ENCODE results near the gene TLNRD1.
A peak's percentile ranks its signal among the peaks of the same experiment; 100 is the strongest.

The TLNRD1 gene

GRCh38 chr15:80989518-80990478, 10.9 kb upstream of the TLNRD1 start, which contains the start of gene MESD:
MESD (minus strand) TSS chr15:80989819; CDS start chr15:80989791, 28 bp downstream.
- Histone ChIP-seq H3K27ac (replicated peaks) (peak within 1 kb of the TSS; percentile 89), H3K27me3 (ENCODE audit: insufficient read depth, poor library complexity, severe bottlenecking) (no peaks in the 10 kb centered on the region), H3K4me3 (replicated peaks; ENCODE audit: insufficient read depth, low read length) (peak within 1 kb of the TSS; percentile 97)
- TF ChIP-seq REST (IDR thresholded peaks at IDR 0.05; ENCODE audit: insufficient replicate concordance, low read depth), result peak; percentile 70
- no peak for TF ChIP-seq CTCF (IDR thresholded peaks at IDR 0.05; ENCODE audit: insufficient read depth, low read length)
- peak; percentile 88 for TF ChIP-seq POLR2AphosphoS5 (IDR thresholded peaks at IDR 0.05; ENCODE audit: low read depth)
- no peak for TF ChIP-seq SPI1 (IDR thresholded peaks at IDR 0.05; ENCODE audit: borderline replicate concordance, low read depth)
- 0 out of 2 replicates have a peak, but pooled peaks have one; percentile 19 for TF ChIP-seq GABPA (IDR thresholded peaks at IDR 0.05; ENCODE audit: low read depth)
- DNase-seq (ENCODE audit: low read depth in 1 of 2, low spot score in 1 of 2), result peak; percentile 81 to 93

- H3K27me3 ChIP-seq (ENCODE audit: insufficient read depth, poor library complexity, severe bottlenecking), result no peaks in the 10 kb centered on the region
- H3K27ac ChIP-seq (replicated peaks), result no peak overlapping the region
- no peak for DNase-seq (ENCODE audit: low read depth in 1 of 2, low spot score in 1 of 2)
- H3K4me3 ChIP-seq (replicated peaks; ENCODE audit: insufficient read depth, low read length), result no peak overlapping the region
- TF ChIP-seq CTCF (IDR thresholded peaks at IDR 0.05; ENCODE audit: insufficient read depth, low read length) (no peak), GABPA (IDR thresholded peaks at IDR 0.05; ENCODE audit: low read depth) (no peak), REST (IDR thresholded peaks at IDR 0.05; ENCODE audit: insufficient replicate concordance, low read depth) (no peak), SPI1 (IDR thresholded peaks at IDR 0.05; ENCODE audit: borderline replicate concordance, low read depth) (no peak), POLR2AphosphoS5 (IDR thresholded peaks at IDR 0.05; ENCODE audit: low read depth) (no peak)
These were observed 9.8 kb upstream of the TLNRD1 start for GRCh38 chr15:80990955-80991354.

- TF ChIP-seq GABPA (IDR thresholded peaks at IDR 0.05; ENCODE audit: low read depth) (no peak), SPI1 (IDR thresholded peaks at IDR 0.05; ENCODE audit: borderline replicate concordance, low read depth) (no peak), POLR2AphosphoS5 (IDR thresholded peaks at IDR 0.05; ENCODE audit: low read depth) (no peak), CTCF (IDR thresholded peaks at IDR 0.05; ENCODE audit: insufficient read depth, low read length) (no peak), REST (IDR thresholded peaks at IDR 0.05; ENCODE audit: insufficient replicate concordance, low read depth) (no peak)
- no peaks in the 10 kb centered on the region for H3K27me3 ChIP-seq (ENCODE audit: insufficient read depth, poor library complexity, severe bottlenecking)
These were observed 9.3 kb upstream of the TLNRD1 start for GRCh38 chr15:80991421-80991820.

More at GRCh38 chr15:80991421-80991820, 9.3 kb upstream of the TLNRD1 start:
- DNase-seq (ENCODE audit: low read depth in 1 of 2, low spot score in 1 of 2), result peak in 1 of 2 experiments; percentile 70
- H3K4me3 ChIP-seq (replicated peaks; ENCODE audit: insufficient read depth, low read length), result no peak overlapping the region
- no peak overlapping the region for H3K27ac ChIP-seq (replicated peaks)
